Activated CD4-positive, alpha-beta T cell treated with anti-CD3 and anti-CD28 coated beads for 36 hours (primary cell): Measurements from ENCODE around the gene SORBS2. TPM values are rescaled to one million over a fixed set of nuclear protein-coding genes. Genes with fewer than 3 reads are reported as not detected.

Experiments used
- ATAC-seq: fragments of 200-7000 bp; cut with Tn5 transposase; one replicate; pipeline ENCODE4 v1.10.0; 2021; ENCODE audit warnings: mild to moderate bottlenecking, moderate library complexity
- CTCF ChIA-PET: fragments of 350-600 bp; sonication (Branson Sonifier 250); formaldehyde crosslinking; loops from one replicate; lab custom pipeline; 2021; ENCODE audit warnings: antibody characterized with exemption; lab: Charles Lee
- POLR2A ChIA-PET: fragments of 350-600 bp; sonication (Branson Sonifier 250); formaldehyde crosslinking; loops from one replicate; lab custom pipeline; 2021; ENCODE audit warnings: antibody characterized with exemption, inconsistent platforms; lab: Charles Lee
- DNase-seq: peaks from one replicate; pipeline ENCODE4 v3.0.0-alpha.2; 2020
- H3K27ac Mint-ChIP-seq: one replicate; pipeline ENCODE4 v1.8.0; 2021; ENCODE audit warnings: mixed read lengths
- H3K27me3 Mint-ChIP-seq: one replicate; pipeline ENCODE4 v1.8.0; 2021; ENCODE audit warnings: mixed read lengths
- H3K36me3 Mint-ChIP-seq: one replicate; pipeline ENCODE4 v1.8.0; 2021; ENCODE audit warnings: low read depth, mixed read lengths
- H3K4me1 Mint-ChIP-seq: one replicate; pipeline ENCODE4 v1.8.0; 2021; ENCODE audit warnings: mixed read lengths
- H3K4me3 Mint-ChIP-seq: one replicate; pipeline ENCODE4 v1.8.0; 2021; ENCODE audit warnings: mild to moderate bottlenecking, moderate library complexity, mixed read lengths
- H3K9me3 Mint-ChIP-seq: one replicate; pipeline ENCODE4 v1.8.0; 2021; ENCODE audit warnings: low read depth, mixed read lengths
- intact Hi-C, 2 experiments: fragments of 100-400 bp; cut with DNase I in 1 of 2; cut with micrococcal nuclease in 1 of 2; formaldehyde crosslinking; loops; one replicate each; pipeline versions ENCODE4 v1.14.2 to v1.15.1; 2022 to 2024; cut with DNase I, micrococcal nuclease
- total RNA-seq, 2 experiments: library from RNA; stranded (reverse); gene quantifications; one replicate each; pipeline ENCODE4 v1.2.3, GENCODE V29; 2021

The SORBS2 gene
- total RNA-seq, 2 experiments from 2014 or later: not detected

GRCh38 chr4:185761352-185762235 is 50.4 kb downstream of the SORBS2 start:
- ChIA-PET CTCF (no interaction called here), POLR2A (no interaction called here)
- intact Hi-C loops: no loop called here
- Mint-ChIP-seq H3K27me3 (peaks cover 15% of the 10 kb centered on the region), H3K27ac (no peak overlapping the region), H3K9me3 (no peaks in the 10 kb centered on the region), H3K4me3 (no peak overlapping the region), H3K36me3 (no peaks in the 10 kb centered on the region), H3K4me1 (no peaks in the 10 kb centered on the region)
- DNase-seq: no peak
- ATAC-seq: no peak

GRCh38 chr4:185758807-185759206 is 53.2 kb downstream of the SORBS2 start:
- H3K4me1 Mint-ChIP-seq: no peaks in the 10 kb centered on the region
- ChIA-PET CTCF (interaction anchor here (0.8 kb wide), 1 partner anchor 105 kb away, joined by 3 read pairs; no protein-coding TSS in a partner anchor), POLR2A (interaction anchor here (0.6 kb wide), 1 partner anchor 19 kb away, joined by 4 read pairs; no protein-coding TSS in a partner anchor)
- DNase-seq: no peak
- no peak overlapping the region for H3K27ac Mint-ChIP-seq
- intact Hi-C loops: no loop called here
- H3K4me3 Mint-ChIP-seq: no peak overlapping the region
- peaks cover 21% of the 10 kb centered on the region for H3K27me3 Mint-ChIP-seq
- H3K9me3 Mint-ChIP-seq: no peaks in the 10 kb centered on the region
- H3K36me3 Mint-ChIP-seq: no peaks in the 10 kb centered on the region
- ATAC-seq: no peak

GRCh38 chr4:185755451-185755850 is 56.5 kb downstream of the SORBS2 start:
- H3K4me3 Mint-ChIP-seq: no peak overlapping the region
- DNase-seq (no peak), ATAC-seq (no peak)
- H3K36me3 Mint-ChIP-seq: no peaks in the 10 kb centered on the region
- ChIA-PET CTCF (no interaction called here), POLR2A (no interaction called here)
- no peaks in the 10 kb centered on the region for H3K9me3 Mint-ChIP-seq
- intact Hi-C loops: no loop called here
- H3K27me3 Mint-ChIP-seq: peaks cover 22% of the 10 kb centered on the region
- H3K27ac Mint-ChIP-seq: no peak overlapping the region
- no peaks in the 10 kb centered on the region for H3K4me1 Mint-ChIP-seq

- ChIA-PET CTCF (no interaction called here), POLR2A (no interaction called here)
- ATAC-seq (no peak), DNase-seq (no peak)
- H3K9me3 Mint-ChIP-seq: no peaks in the 10 kb centered on the region
- H3K36me3 Mint-ChIP-seq: no peaks in the 10 kb centered on the region
- peaks cover 22% of the 10 kb centered on the region for H3K27me3 Mint-ChIP-seq
- intact Hi-C loops: no loop called here
- H3K4me3 Mint-ChIP-seq: no peak overlapping the region
- H3K27ac Mint-ChIP-seq: no peak overlapping the region
- no peaks in the 10 kb centered on the region for H3K4me1 Mint-ChIP-seq
Observed at GRCh38 chr4:185754961-185755360, 57.0 kb downstream of the SORBS2 start.

DNA sequence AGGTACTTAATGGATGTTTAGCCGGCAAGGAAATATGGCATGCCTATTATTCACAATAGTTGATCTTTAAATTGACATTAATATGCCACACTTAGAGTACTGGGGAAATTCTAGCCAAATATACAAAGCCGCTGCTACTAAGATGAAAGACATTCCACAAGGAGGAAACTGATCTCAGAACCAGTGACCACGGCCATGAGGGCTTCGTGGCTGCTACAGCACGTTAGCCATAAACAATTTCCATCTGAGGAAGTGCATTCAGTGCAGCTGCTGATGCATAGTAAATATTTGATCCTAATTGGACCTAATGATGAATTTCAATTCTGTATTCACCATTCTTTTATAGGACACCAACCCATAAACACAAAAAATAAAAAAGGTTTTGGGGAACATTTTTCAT is 59.1 kb downstream of the SORBS2 start:
- ATAC-seq: no peak
- intact Hi-C loops: no loop called here
- H3K9me3 Mint-ChIP-seq: no peaks in the 10 kb centered on the region
- H3K4me3 Mint-ChIP-seq: no peak overlapping the region
- CTCF ChIA-PET: no interaction called here
- H3K4me1 Mint-ChIP-seq: no peaks in the 10 kb centered on the region
- peaks cover 17% of the 10 kb centered on the region for H3K27me3 Mint-ChIP-seq
- POLR2A ChIA-PET: no interaction called here
- no peak overlapping the region for H3K27ac Mint-ChIP-seq
- DNase-seq: no peak
- no peaks in the 10 kb centered on the region for H3K36me3 Mint-ChIP-seq

- DNase-seq: no peak
- Mint-ChIP-seq H3K27ac (no peak overlapping the region), H3K4me1 (no peaks in the 10 kb centered on the region), H3K4me3 (no peak overlapping the region), H3K9me3 (no peaks in the 10 kb centered on the region), H3K27me3 (peaks cover 14% of the 10 kb centered on the region), H3K36me3 (no peaks in the 10 kb centered on the region)
- intact Hi-C loops: no loop called here
- ChIA-PET POLR2A (no interaction called here), CTCF (no interaction called here)
- ATAC-seq: no peak
Observed at GRCh38 chr4:185749858-185750257, 62.1 kb downstream of the SORBS2 start.

DNA sequence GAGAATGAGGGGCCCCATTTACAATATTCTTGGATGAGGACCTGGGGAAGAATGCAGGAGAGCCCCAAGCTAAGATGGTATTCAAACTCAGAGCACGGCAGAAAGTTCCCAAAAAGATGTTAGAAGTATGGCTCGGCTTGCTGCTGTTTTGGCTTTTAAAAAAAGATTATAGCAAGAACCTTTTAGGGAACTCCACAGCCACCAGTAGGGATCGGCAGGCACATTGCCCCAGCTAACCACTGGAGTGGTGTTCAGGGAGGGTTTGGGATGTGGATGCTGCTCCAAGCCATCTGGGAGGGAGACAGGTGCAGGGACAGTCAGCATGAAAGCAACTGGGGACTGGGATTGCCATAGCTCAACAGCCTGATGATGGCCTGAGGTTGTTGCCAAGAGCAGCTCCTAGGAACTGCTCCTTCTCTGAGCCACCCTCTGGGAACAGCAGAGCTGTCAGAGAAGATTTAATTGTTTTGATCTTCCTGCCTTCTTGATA is 63.0 kb downstream of the SORBS2 start:
- DNase-seq: no peak
- Mint-ChIP-seq H3K4me1 (no peaks in the 10 kb centered on the region), H3K36me3 (no peaks in the 10 kb centered on the region), H3K9me3 (no peaks in the 10 kb centered on the region), H3K27me3 (peaks cover 13% of the 10 kb centered on the region), H3K27ac (no peak overlapping the region), H3K4me3 (no peak overlapping the region)
- ChIA-PET CTCF (interaction anchor here (0.7 kb wide), 1 partner anchor 174 kb away, joined by 3 read pairs; no protein-coding TSS in a partner anchor), POLR2A (no interaction called here)
- intact Hi-C loops: no loop called here
- ATAC-seq: no peak

DNA sequence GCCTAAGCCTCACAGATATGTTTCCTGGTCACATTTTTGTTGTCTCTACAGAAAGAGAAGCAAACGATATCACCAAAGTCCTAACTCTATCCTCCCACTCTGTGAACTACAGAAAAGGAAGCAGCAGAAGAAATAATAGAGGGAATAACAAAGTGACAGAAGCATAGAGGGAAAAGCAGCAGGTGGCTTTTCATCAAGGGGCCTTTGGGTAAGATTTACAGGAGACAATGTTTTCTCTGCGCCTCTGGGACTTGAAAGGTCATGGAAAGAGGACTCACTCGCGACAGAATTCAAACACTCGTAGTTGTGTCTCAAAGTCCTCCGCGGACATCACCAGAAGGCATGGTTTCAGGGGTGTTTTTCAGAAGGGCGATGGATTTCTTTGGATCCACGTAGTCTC is 66.1 kb downstream of the SORBS2 start:
- no peaks in the 10 kb centered on the region for H3K36me3 Mint-ChIP-seq
- H3K27me3 Mint-ChIP-seq: peaks cover 4% of the 10 kb centered on the region
- intact Hi-C loops: no loop called here
- H3K4me1 Mint-ChIP-seq: no peaks in the 10 kb centered on the region
- DNase-seq (no peak), ATAC-seq (no peak)
- POLR2A ChIA-PET: no interaction called here
- no peak overlapping the region for H3K4me3 Mint-ChIP-seq
- H3K9me3 Mint-ChIP-seq: no peaks in the 10 kb centered on the region
- CTCF ChIA-PET: no interaction called here
- no peak overlapping the region for H3K27ac Mint-ChIP-seq

- ATAC-seq (no peak), DNase-seq (no peak)
- Mint-ChIP-seq H3K36me3 (no peaks in the 10 kb centered on the region), H3K4me3 (no peak overlapping the region), H3K4me1 (no peaks in the 10 kb centered on the region), H3K27me3 (peaks cover 4% of the 10 kb centered on the region), H3K27ac (no peak overlapping the region), H3K9me3 (no peaks in the 10 kb centered on the region)
- intact Hi-C loops: no loop called here
- CTCF ChIA-PET: no interaction called here
- POLR2A ChIA-PET: no interaction called here
Observed at GRCh38 chr4:185744946-185745345, 67.0 kb downstream of the SORBS2 start.

GRCh38 chr4:185744488-185744862 is 67.5 kb downstream of the SORBS2 start:
- Mint-ChIP-seq H3K27me3 (peaks cover 4% of the 10 kb centered on the region), H3K4me3 (no peak overlapping the region), H3K4me1 (no peaks in the 10 kb centered on the region), H3K9me3 (no peaks in the 10 kb centered on the region), H3K27ac (no peak overlapping the region), H3K36me3 (no peaks in the 10 kb centered on the region)
- intact Hi-C loops: no loop called here
- ChIA-PET POLR2A (no interaction called here), CTCF (no interaction called here)
- DNase-seq (no peak), ATAC-seq (no peak)

DNA sequence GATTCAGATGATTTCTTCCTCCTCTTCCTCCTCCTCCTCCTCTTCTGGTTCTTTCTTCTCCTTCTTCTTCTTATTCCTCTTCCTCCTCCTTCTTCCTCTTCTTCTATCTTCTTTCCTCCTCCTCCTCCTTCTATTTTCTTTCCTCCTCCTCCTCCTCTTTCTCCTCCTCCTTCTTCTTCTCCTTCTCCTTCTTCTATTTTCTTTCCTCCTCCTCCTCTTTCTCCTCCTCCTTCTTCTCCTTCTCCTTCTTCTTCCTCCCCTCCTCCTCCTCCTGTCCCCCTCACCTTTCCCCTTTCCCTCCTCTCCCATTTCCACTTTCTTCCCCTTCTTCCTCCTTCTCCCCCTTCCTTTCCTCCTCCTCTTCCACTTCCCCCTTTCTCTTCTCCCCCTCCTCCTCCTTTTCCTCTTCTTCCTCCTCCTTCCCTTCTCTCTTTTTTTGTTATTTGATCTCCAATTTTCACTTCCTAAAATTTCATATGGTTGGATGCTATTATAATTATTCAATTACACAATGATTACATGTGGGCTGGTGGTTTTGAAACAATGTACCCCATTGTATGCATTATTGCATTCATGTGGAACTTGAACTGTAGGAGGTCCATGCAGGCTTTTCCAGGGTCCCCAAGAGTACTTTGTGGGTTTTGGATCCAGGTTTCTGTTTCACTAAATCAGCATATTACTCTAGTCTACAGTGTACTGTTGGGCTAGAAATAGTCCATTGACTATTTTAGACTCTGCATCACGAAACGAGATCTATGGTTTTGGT is 68.1 kb downstream of the SORBS2 start:
- H3K36me3 Mint-ChIP-seq: no peaks in the 10 kb centered on the region
- POLR2A ChIA-PET: no interaction called here
- peaks cover 4% of the 10 kb centered on the region for H3K27me3 Mint-ChIP-seq
- ATAC-seq: no peak
- no peaks in the 10 kb centered on the region for H3K9me3 Mint-ChIP-seq
- intact Hi-C loops: no loop called here
- DNase-seq: no peak
- H3K4me3 Mint-ChIP-seq: no peak overlapping the region
- H3K27ac Mint-ChIP-seq: no peak overlapping the region
- no peaks in the 10 kb centered on the region for H3K4me1 Mint-ChIP-seq
- CTCF ChIA-PET: no interaction called here
